Activated T-cell treated with anti-CD3 and anti-CD28 coated beads, Interleukin-2, amount 50 U/mL, for 48 hours (primary cell): ENCODE measurements around the gene CYP3A4.
"Not testable (repeated sequence)": the region's sequence is repeated elsewhere in the genome, so short reads cannot be mapped to it uniquely, and the experiment has no call there.

ENCODE experiments used
- DNase-seq, 2 experiments: peaks; one replicate each; pipeline ENCODE4 v3.0.0-alpha.2; 2020

Gene CYP3A4

DNA sequence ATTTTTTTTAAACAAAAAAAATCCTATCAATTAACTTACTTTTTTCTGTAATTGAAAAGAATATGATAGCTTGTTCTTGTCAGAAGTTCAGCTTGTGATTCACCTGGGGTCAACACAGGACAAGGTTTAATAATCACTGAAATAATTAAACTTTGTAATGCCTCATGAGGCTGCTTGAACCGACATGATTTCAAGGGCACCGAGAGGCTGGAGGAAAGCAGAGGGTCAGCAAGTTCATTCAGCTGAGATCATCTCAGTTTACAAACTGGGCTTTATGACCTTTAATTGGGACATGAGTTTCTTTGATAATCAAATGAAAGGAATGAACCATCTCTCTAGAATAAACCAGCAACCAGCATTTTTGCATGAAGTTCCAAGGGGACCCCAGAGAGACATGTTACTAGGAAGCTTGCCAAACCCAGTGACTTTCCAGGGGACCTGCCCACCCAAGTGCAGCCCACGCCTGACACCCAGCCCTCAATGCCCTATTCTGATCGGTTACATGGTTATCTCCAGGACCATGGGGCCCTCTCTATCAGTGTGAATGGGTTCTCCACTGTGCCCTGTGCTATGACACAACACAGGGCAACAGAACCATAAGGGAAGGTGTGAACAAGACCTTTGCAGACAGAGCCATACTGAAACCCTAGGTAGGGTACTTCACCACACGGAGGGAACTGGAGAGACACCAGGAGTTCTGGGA lies 7.8 kb upstream of the CYP3A4 start:
- no peak for DNase-seq

DNA sequence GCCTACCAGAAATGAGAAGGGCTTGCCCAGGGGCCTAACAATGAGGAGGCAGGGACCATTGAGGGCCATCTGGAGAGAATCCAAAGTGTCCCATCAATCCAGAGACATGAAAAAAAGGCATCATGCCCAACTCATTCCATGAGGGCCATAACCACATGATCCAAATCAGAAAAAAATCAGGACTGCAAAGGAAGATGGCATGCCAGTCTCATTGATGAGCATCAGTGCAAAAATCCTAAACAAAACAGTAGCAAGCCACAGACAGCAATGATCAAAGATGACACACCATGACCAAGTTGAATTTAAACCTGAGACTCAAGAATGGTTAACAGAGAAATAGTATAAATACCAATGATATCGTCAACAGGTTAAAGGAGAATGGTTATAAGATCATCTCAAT lies 7.0 kb upstream of the CYP3A4 start:
- no peak for DNase-seq

DNA sequence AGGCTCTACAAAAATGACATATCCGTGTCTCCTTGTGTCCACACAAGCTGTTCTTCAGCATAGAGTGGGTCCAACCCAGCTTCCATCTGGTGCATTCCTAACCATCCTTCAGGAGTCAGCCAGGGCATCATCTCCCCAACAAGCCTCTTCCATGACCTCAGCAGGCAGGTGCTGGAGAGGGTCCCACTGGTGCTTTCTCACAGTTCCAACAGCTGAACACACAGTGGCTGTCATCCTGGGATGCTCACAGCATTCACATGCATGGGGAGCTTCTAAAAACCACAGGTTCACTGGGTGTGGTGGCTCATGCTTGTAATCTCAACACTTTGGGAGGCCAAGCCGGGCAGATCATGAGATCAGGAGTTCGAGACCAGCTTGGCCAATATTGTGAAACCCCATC lies 6.4 kb upstream of the CYP3A4 start:
- DNase-seq: no peak

DNA sequence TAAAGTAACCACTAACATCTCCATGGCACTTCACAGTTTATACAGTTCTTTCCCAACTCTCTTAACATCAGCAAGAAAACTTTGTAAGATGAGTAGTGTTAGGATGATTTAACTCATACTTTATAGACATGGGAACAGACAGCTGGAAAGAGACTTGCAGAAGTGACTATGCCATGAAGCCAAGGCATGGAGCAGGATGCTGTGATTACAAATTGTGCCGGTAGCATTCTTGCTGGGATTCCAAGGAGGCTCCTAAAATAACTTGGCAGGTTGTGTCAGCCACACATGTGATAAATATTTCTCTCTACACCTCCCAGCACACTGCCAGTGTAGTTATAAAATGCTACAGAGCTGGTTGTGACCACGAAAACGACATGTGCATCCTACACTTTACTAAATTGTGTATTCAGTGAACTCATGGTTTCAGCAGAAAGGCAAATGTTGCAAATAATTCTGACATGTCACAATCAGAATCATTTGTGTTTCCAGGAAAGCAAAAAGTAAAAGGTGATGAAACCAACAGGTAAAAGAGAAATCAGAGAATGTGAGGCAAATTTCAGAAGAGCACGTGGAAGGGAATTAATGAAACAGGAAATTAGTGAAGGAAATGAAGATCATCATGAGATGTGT lies 5.6 kb upstream of the CYP3A4 start:
- DNase-seq: peak in 1 of 2 experiments; percentile 28

DNA sequence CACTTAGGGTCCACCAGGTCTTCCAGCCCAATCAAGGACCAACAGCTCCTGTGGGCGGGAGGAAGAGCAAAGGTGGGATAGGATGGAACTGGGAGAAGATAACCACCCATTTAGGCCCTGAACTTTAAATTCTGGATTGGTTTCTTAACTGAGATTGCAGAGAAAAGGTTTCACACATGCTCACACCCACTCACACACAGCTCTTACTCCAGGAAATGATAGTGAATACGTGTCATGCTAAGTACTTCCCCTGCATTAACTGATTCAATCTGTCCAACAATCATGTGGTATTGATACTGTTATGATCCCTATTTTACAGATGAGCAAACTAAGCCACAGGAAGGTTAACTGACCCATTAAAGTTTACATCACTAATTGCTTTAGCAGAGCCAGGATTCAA lies 4.6 kb upstream of the CYP3A4 start:
- peak in 1 of 2 experiments; percentile 27 for DNase-seq

DNA sequence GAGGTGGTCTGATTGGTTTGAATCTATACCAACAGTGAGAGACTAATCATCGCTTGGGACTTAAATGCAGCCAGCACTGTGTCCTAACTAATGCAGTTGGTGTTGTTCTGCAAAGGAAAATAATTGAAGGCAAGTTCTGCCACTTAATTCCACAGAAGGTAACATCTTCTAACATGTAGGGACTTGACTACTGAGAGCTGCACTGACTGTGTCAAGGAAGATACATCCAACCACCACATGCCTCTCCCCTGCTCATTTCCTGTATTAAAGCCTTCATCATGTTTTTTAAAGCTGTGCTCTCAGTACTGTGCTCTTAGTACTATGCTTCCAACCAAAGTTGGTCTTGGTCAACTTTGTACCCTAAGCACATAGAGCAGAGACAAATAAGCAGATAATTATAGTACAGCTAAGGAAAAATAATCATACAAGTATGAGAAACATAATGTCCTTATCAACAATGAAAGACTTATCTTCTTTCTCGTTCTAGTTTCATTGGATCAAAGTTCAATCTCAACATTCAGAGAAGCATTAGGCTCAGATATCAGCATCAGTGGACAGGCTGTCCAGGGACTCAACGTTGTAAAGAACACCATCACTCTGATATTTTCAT lies 2.8 kb upstream of the CYP3A4 start:
- no peak for DNase-seq

DNA sequence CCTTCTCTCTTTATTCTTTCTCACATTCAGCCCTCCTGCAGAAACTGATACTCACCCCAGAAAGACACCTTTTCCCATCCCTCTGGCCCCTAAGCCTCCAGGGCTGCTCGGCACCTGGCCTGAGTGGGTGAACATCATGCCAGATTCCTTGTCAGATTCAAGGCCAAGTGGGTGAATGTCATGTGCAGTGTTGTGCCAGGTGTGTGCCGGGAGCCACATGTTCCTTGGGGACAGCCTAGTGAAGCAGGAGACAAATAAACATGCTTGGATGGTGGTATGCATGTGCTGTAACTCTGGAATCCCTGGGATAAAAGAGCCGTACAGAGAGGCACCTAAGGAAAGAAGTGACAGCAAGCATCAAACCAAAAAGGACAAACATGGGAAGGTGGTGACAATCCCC lies 1.7 kb upstream of the CYP3A4 start:
- not testable (repeated sequence) for DNase-seq

DNA sequence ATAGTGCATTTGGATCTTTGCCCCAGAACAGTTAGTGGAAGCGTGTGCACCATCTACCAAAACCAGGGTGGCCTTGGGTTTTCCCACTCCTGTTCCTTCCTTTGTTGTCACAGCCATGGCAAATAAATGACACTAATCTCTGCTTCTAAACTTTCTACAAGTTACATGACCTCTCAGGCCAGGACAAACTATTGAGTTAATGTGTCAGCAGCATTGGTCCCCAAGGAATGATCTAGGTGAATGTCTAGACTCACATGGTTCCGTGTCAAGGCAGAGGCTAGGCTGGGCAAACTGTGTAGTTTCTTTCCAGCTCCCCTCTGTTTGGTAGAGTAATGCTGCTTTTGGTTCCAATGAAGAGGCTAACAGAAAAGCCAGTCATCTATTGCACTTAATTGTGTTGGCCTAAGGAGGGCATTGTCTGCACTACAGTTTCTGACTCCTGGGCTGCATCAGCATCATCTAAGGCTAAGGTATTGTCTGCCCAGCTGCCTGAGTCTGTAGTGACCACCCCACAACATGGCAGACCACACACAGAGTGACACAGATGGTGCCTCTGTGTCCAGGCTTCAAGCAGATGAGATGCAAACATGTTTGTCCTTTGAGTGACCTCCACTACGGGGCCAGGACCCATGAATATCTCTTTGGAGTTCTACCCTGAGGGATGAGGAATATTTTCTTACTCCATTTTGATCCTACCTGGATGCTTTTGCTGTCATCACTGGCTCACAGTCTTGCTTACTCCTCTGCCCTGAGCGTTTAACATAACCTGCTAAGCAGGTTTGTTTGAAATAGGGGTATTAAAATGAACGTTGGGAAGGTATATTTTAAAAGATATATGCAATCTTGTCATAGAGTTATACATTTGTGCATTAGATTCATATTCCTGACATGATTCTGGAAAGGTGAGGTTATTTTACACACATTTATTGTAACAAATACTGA lies 1.7 kb downstream of the CYP3A4 start:
- no peak for DNase-seq

DNA sequence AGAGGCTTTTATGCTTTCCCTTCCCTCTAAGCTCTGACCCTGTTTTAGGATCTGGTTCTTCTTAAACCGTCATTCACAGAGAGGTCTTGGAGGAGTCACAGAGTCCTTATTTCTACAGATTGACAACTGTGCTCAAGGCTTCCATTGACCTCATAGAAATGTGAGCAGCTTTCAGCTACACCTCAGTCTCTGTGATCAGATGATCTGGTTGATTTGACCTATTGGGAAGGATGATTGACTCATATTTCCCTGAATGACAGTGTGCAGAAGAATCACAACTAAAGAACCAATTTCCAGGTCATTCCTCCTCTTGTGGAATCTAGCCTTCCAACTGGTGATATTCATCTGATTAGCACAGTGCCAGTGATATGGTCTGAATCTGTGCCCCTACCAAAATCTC lies 3.4 kb downstream of the CYP3A4 start:
- no peak for DNase-seq

DNA sequence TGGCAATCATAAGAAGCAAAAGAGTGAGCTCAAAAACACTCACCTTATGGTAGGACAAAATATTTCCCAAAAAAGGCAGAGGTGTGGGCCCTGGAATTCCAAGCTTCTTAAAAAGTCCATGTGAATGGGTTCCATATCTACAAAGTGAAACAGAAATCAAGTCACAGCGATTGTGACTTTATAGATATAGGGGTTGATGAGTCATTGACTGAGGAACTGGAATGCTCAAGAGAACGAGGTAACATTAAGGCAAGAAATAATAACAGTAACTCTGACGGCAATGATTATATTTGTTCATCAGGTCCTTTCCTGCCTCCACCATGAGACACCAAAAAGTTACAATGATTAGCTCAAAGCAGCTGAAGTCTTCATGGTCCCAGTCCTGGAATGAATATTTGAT lies 4.0 kb downstream of the CYP3A4 start:
- no peak for DNase-seq

DNA sequence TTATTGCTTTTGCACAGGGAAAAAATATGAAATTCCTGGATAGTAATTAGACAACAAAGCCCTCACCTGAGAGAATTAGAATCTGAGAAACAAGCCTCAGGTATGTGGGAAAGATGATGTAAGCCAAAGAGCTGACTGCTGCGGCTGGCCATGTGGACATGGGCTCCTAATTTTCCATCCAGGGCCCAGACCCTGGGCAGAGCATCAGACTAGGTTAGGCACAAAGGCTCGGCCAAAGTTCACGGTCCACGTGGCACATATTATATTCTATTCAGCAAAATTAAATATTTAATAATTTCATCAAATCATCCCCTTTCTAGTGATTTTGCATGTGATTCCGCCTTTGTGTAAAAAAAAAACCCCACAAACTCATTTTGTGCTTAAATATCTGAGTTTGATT lies 5.1 kb downstream of the CYP3A4 start:
- DNase-seq: no peak

DNA sequence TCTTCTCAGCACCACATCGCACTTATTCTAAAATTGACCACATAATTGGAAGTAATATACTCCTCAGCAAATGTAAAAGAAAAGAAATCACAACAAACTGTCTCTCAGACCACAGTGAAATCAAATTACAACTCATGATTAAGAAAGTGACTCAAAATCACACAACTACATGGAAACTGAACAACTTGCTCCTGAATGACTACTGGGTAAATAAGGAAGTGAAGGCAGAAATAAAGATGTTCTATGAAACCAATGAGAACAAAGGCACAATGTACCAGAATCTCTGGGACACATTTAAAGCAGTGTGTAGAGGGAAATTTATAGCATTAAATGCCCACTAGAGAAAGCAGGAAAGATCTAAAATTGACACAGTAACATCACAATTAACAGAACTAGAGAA lies 10.6 kb downstream of the CYP3A4 start:
- not testable (repeated sequence) for DNase-seq

DNA sequence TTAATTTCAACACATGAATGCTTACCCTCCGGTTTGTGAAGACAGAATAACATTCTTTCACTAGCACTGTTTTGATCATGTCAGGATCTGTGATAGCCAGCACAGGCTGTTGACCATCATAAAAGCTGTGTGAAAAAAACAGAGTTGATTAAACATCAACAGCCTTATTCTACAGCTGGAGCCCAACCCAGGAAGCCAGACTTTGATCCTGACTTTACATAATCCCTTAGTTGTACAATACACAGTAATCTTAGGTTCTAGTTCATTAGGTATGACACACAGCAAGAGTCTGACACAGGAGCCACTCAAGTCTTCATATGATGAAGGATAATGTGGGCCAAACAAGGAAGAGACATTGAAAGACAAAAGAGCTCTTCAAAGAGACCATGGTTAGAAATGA lies 11.4 kb downstream of the CYP3A4 start:
- no peak for DNase-seq

DNA sequence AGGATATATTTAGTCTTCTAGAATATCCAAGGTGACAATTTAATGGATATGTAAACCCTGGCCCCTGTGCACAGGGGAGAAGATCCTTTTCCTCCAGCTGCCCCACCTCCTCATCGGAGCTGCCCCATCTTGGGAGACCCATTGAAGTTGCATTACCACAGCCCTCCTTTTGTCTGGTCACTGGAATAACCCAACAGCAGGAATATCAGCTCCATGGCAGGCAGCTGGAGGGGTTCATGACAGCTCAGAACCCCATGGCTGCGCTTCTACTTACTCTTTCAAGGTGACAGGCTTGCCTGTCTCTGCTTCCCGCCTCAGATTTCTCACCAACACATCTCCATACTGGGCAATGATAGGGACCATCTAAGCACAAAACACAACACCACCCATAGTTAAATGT lies 14.5 kb downstream of the CYP3A4 start:
- not testable (repeated sequence) for DNase-seq

DNA sequence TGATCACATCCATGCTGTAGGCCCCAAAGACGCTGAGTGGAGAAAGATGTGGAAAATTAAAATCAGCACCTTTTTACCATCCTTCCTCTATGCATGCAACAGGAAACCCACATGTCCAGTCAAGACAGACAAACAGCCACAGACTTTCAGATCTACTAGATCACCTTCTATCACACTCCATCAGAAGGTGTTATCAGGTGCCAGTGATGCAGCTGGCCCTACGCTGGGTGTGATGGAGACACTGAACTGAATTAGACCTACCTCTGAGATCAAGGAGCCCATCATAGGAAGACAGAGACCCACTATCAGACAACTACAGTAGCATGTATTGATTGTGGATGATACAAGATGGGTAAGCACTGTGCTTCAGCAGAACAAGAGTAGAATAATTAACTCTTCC lies 15.5 kb downstream of the CYP3A4 start:
- DNase-seq: no peak

DNA sequence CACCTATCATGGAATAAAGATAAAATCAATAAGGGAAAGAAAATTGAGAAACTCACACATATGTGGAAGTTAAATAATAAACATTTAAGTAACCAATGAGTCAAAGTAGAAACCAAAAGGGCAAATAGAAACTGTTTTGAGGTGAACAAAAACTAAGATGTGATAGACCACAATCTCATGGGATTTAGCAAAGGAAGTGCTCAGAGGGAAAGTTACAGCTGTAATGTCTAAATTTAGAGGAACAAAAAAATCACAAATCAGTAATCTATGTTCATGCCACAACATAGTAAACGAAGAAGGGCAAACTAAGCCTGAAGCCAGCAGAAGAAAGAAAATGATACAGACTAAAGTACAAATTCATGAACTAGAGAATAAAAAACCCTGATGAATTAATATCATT lies 16.3 kb downstream of the CYP3A4 start:
- DNase-seq: no peak

DNA sequence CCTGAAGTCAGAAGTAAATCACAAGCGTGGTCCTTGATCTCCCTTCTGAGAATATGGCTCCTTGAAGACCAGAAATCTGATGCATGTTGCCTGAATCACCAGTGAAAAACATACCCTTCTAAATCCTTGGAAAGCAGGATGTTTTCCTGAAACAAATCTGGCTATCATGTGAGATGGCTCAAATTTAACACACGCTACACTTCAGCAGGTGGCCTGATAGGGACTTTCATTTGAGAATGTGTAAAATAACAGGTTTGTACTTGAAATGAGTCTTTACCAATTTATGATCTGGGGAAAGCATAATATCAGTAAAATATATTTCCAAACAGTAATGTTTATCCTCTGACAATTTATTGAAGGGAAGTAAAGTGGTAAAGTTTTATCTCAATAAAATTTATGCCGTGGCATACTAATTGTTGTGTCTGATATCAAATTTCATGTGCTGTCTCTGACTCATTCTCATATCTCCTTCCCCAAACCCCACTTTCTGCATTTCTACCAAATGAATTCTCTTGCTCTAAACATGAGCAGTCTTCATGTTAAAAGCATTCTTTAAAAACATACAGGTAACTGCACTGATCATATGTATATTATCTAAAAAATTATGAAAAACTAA lies 17.4 kb downstream of the CYP3A4 start:
- no peak for DNase-seq

DNA sequence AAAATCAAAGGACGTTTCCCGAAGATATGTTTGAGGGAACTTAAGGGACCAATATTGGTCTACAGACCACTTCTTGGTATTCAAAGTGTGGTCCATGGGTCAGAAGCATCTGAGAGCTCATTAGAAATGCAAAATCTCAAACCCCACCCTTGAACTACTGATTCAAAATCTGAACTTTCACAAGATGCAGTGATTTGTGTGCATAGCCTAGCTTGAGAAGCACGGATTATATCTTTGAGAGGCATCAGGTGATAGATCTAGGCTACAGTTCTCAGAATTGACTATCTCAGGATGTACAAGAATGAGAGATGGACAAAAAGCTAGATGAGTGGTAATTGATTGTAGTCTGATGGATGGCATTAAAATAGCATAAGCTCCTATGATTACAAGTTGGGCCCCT lies 19.5 kb downstream of the CYP3A4 start:
- no peak for DNase-seq

DNA sequence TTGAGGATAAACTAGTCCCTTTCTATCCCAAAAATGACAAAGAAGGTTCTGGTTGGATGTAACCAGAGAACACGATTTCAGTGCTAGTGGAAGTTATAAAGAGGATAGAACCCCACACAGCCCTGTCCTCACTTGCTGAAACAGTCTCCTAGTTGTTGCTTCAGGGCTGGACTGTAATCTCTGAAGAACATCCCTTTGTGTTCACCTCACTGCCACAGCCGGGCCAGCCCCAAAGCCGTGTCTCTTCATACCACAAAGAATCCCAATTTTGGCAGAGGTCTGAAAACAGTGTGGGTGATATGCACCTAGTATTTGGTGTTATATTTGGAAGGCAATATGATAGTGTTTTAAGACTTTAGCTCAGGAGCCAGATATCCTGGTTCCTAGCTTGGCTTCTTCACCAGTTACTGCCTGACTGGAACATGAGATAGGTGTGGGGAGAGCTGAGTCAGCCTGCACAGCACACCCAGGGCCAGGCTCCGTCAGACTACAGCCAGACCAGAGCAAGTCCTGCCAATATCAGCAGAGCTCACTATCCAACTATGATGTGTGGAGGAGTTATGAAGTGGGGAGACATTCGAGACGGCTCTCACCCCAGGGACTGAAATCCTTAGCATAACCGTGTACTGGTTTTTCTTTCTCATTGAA lies 21.2 kb downstream of the CYP3A4 start:
- DNase-seq: no peak

DNA sequence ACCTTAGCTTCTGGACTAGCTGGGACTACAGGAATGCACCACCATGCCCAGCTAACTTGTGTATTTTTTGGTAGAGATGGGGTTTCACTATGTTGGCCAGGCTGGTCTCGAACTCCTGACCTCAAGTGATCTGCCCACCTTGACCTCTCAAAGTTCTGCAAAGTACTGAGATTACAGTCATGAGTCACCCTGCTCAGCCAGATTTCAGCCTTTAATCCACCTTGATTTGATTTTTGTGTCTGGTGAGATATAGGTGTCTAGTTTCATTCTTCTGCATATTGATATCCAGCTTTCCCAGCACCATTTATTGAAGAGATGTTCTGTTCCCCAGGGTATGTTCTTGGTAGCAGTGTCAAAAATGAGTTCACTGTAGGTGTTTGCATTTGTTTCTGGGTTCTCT lies 28.9 kb downstream of the CYP3A4 start:
- no peak for DNase-seq

DNA sequence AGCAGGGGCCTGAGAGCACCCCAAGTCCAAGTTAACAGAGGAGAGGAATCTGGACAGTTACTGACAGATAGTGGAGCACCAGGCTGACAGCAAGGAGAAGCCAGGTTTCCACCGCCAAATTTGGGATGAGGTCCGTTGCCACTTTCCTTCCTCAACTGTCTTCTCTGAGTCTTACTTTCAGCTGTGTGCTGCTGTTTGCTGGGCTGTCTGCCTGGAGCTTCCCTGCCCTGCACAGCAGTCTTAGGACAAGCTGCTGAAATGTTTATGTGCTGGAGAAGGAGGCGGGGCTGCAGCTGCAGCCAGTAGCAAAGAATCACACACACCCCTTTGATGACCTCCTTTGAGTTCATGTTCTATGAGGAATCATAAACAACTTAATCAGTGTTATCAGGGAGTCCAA lies 31.6 kb downstream of the CYP3A4 start:
- no peak for DNase-seq

DNA sequence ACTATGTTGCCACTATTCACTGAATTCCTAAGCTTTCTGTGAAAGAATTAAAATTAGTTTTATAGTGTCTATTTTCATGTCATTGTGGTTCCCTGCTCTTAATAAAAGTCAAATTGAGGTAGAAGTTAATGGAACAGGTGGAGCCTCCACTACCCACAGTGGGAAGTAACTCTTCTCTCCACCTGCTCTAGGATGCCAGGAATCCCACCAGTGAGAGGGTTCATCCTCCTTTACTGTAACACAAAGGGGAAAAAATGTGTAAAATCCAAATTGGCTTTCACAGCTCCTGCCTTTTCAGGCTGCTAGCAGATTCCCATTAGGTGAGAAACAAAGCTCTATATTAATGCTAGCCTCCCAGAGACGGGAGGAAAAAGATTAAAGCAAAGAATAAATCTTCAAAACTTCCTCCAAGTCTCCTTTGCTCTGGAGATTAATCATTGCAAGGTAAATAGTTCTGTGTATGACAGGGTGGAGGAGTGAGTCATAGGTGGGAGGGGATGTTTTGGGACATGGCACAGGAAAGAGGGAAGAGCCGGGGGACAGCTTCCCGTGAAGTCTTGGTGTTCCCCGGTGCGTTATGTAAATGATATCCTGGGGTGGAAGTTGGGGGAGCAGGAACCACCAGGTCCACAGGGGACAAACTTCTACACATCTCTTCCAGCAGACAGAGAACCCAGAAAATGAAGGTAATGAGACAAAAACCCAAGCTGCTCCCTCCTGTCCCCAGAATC lies 32.5 kb downstream of the CYP3A4 start:
- not testable (repeated sequence) for DNase-seq
